Mesothelial cell of epicardium (in vitro differentiated cells): ENCODE data around the gene DGCR2. TPM values are rescaled to one million over a fixed set of nuclear protein-coding genes. Genes with fewer than 3 reads are reported as not detected.
A peak's percentile ranks its signal among the peaks of the same experiment; 100 is the strongest.

ENCODE experiments used
- DNase-seq, 2 experiments: peaks; one replicate each; pipeline ENCODE4 v3.0.0; 2021; ENCODE audit warnings: low spot score in 2 of 2; ENCODE audit not compliant: unreplicated experiment in 2 of 2
- H3K27ac Mint-ChIP-seq: 2 replicates; pipeline ENCODE4 v1.8.0; 2021; ENCODE audit warnings: mixed read lengths
- H3K27me3 Mint-ChIP-seq: 2 replicates; pipeline ENCODE4 v1.8.0; 2021; ENCODE audit warnings: low read depth, mixed read lengths
- H3K36me3 Mint-ChIP-seq: 2 replicates; pipeline ENCODE4 v1.8.0; 2021; ENCODE audit warnings: mixed read lengths
- H3K4me1 Mint-ChIP-seq: 2 replicates; pipeline ENCODE4 v1.8.0; 2021; ENCODE audit warnings: mixed read lengths
- H3K4me3 Mint-ChIP-seq: 2 replicates; pipeline ENCODE4 v1.8.0; 2021; ENCODE audit warnings: mild to moderate bottlenecking, moderate library complexity, mixed read lengths
- H3K9me3 Mint-ChIP-seq: 2 replicates; pipeline ENCODE4 v1.8.0; 2021; ENCODE audit warnings: mixed read lengths
- CTCF ChIP-seq: fragments of 200-600 bp; sonication (generic); IDR thresholded peaks from one replicate; pipeline ENCODE4 v1.5.0; 2021; ENCODE audit warnings: antibody characterized with exemption; ENCODE audit not compliant: unreplicated experiment
- total RNA-seq: library from RNA; stranded (reverse); gene quantifications from 3 replicates; pipeline ENCODE4 v1.2.1, GENCODE V29; 2021

The DGCR2 gene
- total RNA-seq, 1 donor from 2014 or later: 78.3 TPM

- no peak for TF ChIP-seq CTCF
- no peak for DNase-seq
- no peaks in the 10 kb centered on the region for H3K9me3 Mint-ChIP-seq
- no peak overlapping the region for H3K27ac Mint-ChIP-seq
- peaks cover 14% of the 10 kb centered on the region for H3K4me1 Mint-ChIP-seq
- H3K36me3 Mint-ChIP-seq: no peaks in the 10 kb centered on the region
- H3K27me3 Mint-ChIP-seq: peaks cover 60% of the 10 kb centered on the region
- H3K4me3 Mint-ChIP-seq: no peak overlapping the region
These were observed 25.1 kb upstream of the DGCR2 start for GRCh38 chr22:19147195-19147780.

- DNase-seq: no peak
- Mint-ChIP-seq H3K27me3 (peaks cover 51% of the 10 kb centered on the region), H3K4me1 (peaks cover 14% of the 10 kb centered on the region), H3K27ac (no peak overlapping the region), H3K36me3 (peaks cover 2% of the 10 kb centered on the region), H3K9me3 (no peaks in the 10 kb centered on the region), H3K4me3 (no peak overlapping the region)
- no peak for TF ChIP-seq CTCF
These were observed 24.2 kb upstream of the DGCR2 start for GRCh38 chr22:19146215-19146968.

GRCh38 chr22:19143967-19144400 is 21.8 kb upstream of the DGCR2 start:
- TF ChIP-seq CTCF: no peak
- Mint-ChIP-seq H3K4me3 (peak overlapping the region; percentile 97), H3K27me3 (peaks cover 37% of the 10 kb centered on the region), H3K4me1 (peaks cover 11% of the 10 kb centered on the region), H3K27ac (peak overlapping the region; percentile 95), H3K36me3 (peaks cover 13% of the 10 kb centered on the region), H3K9me3 (no peaks in the 10 kb centered on the region)
- DNase-seq: no peak

- H3K36me3 Mint-ChIP-seq: peaks cover 13% of the 10 kb centered on the region
- peaks cover 11% of the 10 kb centered on the region for H3K4me1 Mint-ChIP-seq
- TF ChIP-seq CTCF: no peak
- peaks cover 29% of the 10 kb centered on the region for H3K27me3 Mint-ChIP-seq
- no peaks in the 10 kb centered on the region for H3K9me3 Mint-ChIP-seq
- H3K4me3 Mint-ChIP-seq: peak overlapping the region; percentile 97
- DNase-seq: no peak
- no peak overlapping the region for H3K27ac Mint-ChIP-seq
These were observed 21.0 kb upstream of the DGCR2 start for GRCh38 chr22:19143212-19143611.

- Mint-ChIP-seq H3K27ac (no peak overlapping the region), H3K4me3 (peak overlapping the region; percentile 48)
- no peak for DNase-seq
These were observed 20.2 kb upstream of the DGCR2 start for GRCh38 chr22:19142394-19142793.

More at GRCh38 chr22:19142394-19142793, 20.2 kb upstream of the DGCR2 start:
- peaks cover 13% of the 10 kb centered on the region for H3K36me3 Mint-ChIP-seq
- H3K9me3 Mint-ChIP-seq: no peaks in the 10 kb centered on the region
- H3K27me3 Mint-ChIP-seq: peaks cover 21% of the 10 kb centered on the region
- peaks cover 11% of the 10 kb centered on the region for H3K4me1 Mint-ChIP-seq
- TF ChIP-seq CTCF: no peak
